Activated T-helper 1 cell treated with anti-CD3 and anti-CD28 coated beads, Interleukin-12 subunit alpha, Interleukin-12 subunit beta, Interleukin-2, Interleukin-4 antibody, amounts not matched to agents 30 ng/mL and 10 ng/mL and 1 ng/mL, durations not matched to agents 14 hours and 24 hours and 36 hours (primary cell): ENCODE results near the gene ZNF790. TPM values are rescaled to one million over a fixed set of nuclear protein-coding genes. Genes with fewer than 3 reads are reported as not detected.

ENCODE experiments used
- total RNA-seq: library from RNA; stranded (reverse); gene quantifications from 2 replicates; pipeline ENCODE4 v1.2.3, GENCODE V29; 2022

ZNF790 gene
- total RNA-seq, 1 donor from 2014 or later: 4.5 TPM

Other genes with a start within 250 kb of the ZNF790 start
- 10.2 and 10.8 TPM in 2 replicates for gene ZNF382, start 233.1 kb downstream of the ZNF790 start, total RNA-seq
- gene ZNF461, start 171.6 kb downstream of the ZNF790 start, total RNA-seq: 5.5 and 6.8 TPM in 2 replicates
- gene ZNF567, start 150.8 kb downstream of the ZNF790 start, total RNA-seq: 5.8 and 8.5 TPM in 2 replicates
- gene ZNF850, start 65.6 kb downstream of the ZNF790 start, total RNA-seq: 3.2 and 3.7 TPM in 2 replicates
- 3.7 and 4.4 TPM in 2 replicates for gene ZNF345, start 12.5 kb upstream of the ZNF790 start, total RNA-seq
- gene ZNF829, start 77.9 kb upstream of the ZNF790 start, total RNA-seq: 5.3 and 5.4 TPM in 2 replicates
- 4.4 and 4.9 TPM in 2 replicates for gene ZNF568, start 77.9 kb upstream of the ZNF790 start, total RNA-seq
- 5.9 and 9.1 TPM in 2 replicates for gene ZNF420, start 240.0 kb upstream of the ZNF790 start, total RNA-seq